B cell (primary cell): Measurements from ENCODE around the gene IL19. TPM values are rescaled to one million over a fixed set of nuclear protein-coding genes. Genes with fewer than 3 reads are reported as not detected.

Experiments used
- ATAC-seq: fragments of 200-7000 bp; cut with Tn5 transposase; one replicate; pipeline ENCODE4 v1.10.0; 2021; ENCODE audit warnings: low read depth, mild to moderate bottlenecking, moderate number of reproducible peaks, moderate library complexity
- CTCF ChIA-PET: fragments of 350-600 bp; sonication (Branson Sonifier 250); formaldehyde crosslinking; loops from one replicate; lab custom pipeline; 2021; ENCODE audit warnings: antibody characterized with exemption, inconsistent platforms; lab: Charles Lee
- POLR2A ChIA-PET: fragments of 350-600 bp; sonication (Branson Sonifier 250); formaldehyde crosslinking; loops from one replicate; lab custom pipeline; 2021; ENCODE audit warnings: antibody characterized with exemption; lab: Charles Lee
- DNase-seq: peaks from one replicate; pipeline ENCODE4 v3.0.0; 2013
- H2AFZ ChIP-seq: 2 replicates; pipeline ENCODE4 v1.6.1; 2012; ENCODE audit warnings: mild to moderate bottlenecking, low read depth, low read length; ENCODE audit not compliant: insufficient read depth, poor library complexity, severe bottlenecking
- H3K27ac ChIP-seq, 2 donors: 1 replicate in 1 of 2; 2 replicates in 1 of 2; pipeline ENCODE4 v1.5.1; 2012 to 2013; ENCODE audit warnings: low read length in 2 of 2, mild to moderate bottlenecking in 2 of 2, moderate library complexity in 1 of 2
- H3K27me3 ChIP-seq, 4 experiments: fragments of 200-600 bp in 1 of 4; sonication (generic) in 1 of 4; replicated peaks in 1 of 4; 1 replicate in 2 of 4; 2 replicates in 2 of 4; pipeline versions ENCODE4 v1.6.1 to v1.7.0; 2013 to 2016; ENCODE audit warnings: low read length in 3 of 4, mild to moderate bottlenecking in 2 of 4, mixed read lengths in 1 of 4, moderate library complexity in 1 of 4; ENCODE audit not compliant: insufficient read depth in 4 of 4, control insufficient read depth in 3 of 4; ENCODE audit errors: control extremely low read depth in 1 of 4
- H3K36me3 ChIP-seq, 2 experiments: replicated peaks in 1 of 2; 1 replicate in 1 of 2; 2 replicates in 1 of 2; pipeline versions ENCODE4 v1.6.1 to v1.7.1; 2013; ENCODE audit warnings: low read length in 1 of 2; ENCODE audit not compliant: insufficient read depth in 2 of 2, control insufficient read depth in 1 of 2; ENCODE audit errors: control extremely low read depth in 1 of 2, extremely low read depth in 1 of 2
- H3K4me1 ChIP-seq, 2 donors: fragments of 200-600 bp in 1 of 2; sonication (generic) in 1 of 2; 1 replicate in 1 of 2; 2 replicates in 1 of 2; pipeline versions ENCODE4 v1.5.1 to v1.6.1; 2013 to 2017; ENCODE audit warnings: low read length in 2 of 2; ENCODE audit not compliant: control insufficient read depth in 2 of 2, insufficient read depth in 2 of 2
- H3K4me2 ChIP-seq: replicated peaks from 2 replicates; pipeline ENCODE3; 2012; ENCODE audit warnings: mild to moderate bottlenecking, low read depth, low read length; ENCODE audit not compliant: poor library complexity, severe bottlenecking
- H3K4me3 ChIP-seq, 5 experiments: fragments of 200-600 bp in 1 of 5; sonication (generic) in 1 of 5; 1 replicate in 3 of 5; 2 replicates in 2 of 5; pipeline versions ENCODE4 v1.5.1 to v1.7.0; 2011 to 2016; ENCODE audit warnings: low read length in 4 of 5, mild to moderate bottlenecking in 4 of 5, low read depth in 2 of 5, control low read depth in 1 of 5, moderate library complexity in 1 of 5; ENCODE audit not compliant: insufficient read depth in 1 of 5; ENCODE audit errors: control extremely low read depth in 1 of 5, extremely low read depth in 1 of 5
- H3K79me2 ChIP-seq: fragments of 200-600 bp; sonication (generic); one replicate; pipeline ENCODE4 v1.6.0; 2016; ENCODE audit warnings: low read length; ENCODE audit not compliant: control insufficient read depth, insufficient read depth
- H3K9ac ChIP-seq: fragments of 200-600 bp; sonication (generic); 2 replicates; pipeline ENCODE4 v1.6.1; 2017; ENCODE audit warnings: mild to moderate bottlenecking, low read length, moderate library complexity
- H3K9me3 ChIP-seq, 3 donors: one replicate each; pipeline versions ENCODE4 v1.6.1 to v1.7.1; 2013; ENCODE audit warnings: low read length in 2 of 3; ENCODE audit not compliant: control insufficient read depth in 2 of 3, insufficient read depth in 1 of 3; ENCODE audit errors: control extremely low read depth in 1 of 3
- H4K20me1 ChIP-seq: 2 replicates; pipeline ENCODE4 v1.6.0; 2012; ENCODE audit warnings: mild to moderate bottlenecking, low read length; ENCODE audit not compliant: insufficient read depth, control insufficient read depth, poor library complexity, severe bottlenecking
- H3K27ac Mint-ChIP-seq: one replicate; pipeline ENCODE4 v1.8.0; 2021; ENCODE audit warnings: mixed read lengths
- H3K27me3 Mint-ChIP-seq: one replicate; pipeline ENCODE4 v1.8.0; 2021; ENCODE audit warnings: mixed read lengths
- H3K4me1 Mint-ChIP-seq: one replicate; pipeline ENCODE4 v1.8.0; 2021; ENCODE audit warnings: mixed read lengths
- H3K4me3 Mint-ChIP-seq: one replicate; pipeline ENCODE4 v1.8.0; 2021; ENCODE audit warnings: mixed read lengths
- H3K9me3 Mint-ChIP-seq: one replicate; pipeline ENCODE4 v1.8.0; 2022; ENCODE audit warnings: mixed read lengths; ENCODE audit not compliant: insufficient read depth
- EZH2 ChIP-seq: IDR thresholded peaks from 2 replicates; pipeline ENCODE4 v1.6.1; 2012; ENCODE audit warnings: borderline replicate concordance, low read depth, mild to moderate bottlenecking, moderate library complexity, low read length; ENCODE audit not compliant: insufficient read depth, poor library complexity, severe bottlenecking
- WGBS: methylation state at CpG from one replicate; pipeline ENCODE4 v1.1.5; 2013; ENCODE audit warnings: missing lambda C conversion rate; ENCODE audit not compliant: insufficient coverage; 5-methylcytosine and 5-hydroxymethylcytosine counted together
- intact Hi-C: fragments of 100-400 bp; cut with micrococcal nuclease; formaldehyde crosslinking; loops from one replicate; pipeline ENCODE4 v1.10.0; 2022
- polyA plus RNA-seq: library from polyadenylated mRNA; depleted of rRNA; stranded (reverse); fragments of >200 nt; gene quantifications from 2 replicates; pipeline ENCODE4 v1.2.3, GENCODE V29; 2012
- total RNA-seq, 2 donors: library from RNA; stranded (reverse); fragments of 120-200 nt in 1 of 2; gene quantifications; 1 replicate in 1 of 2; 2 replicates in 1 of 2; pipeline versions ENCODE4 v1.2.3 to v1.2.4, GENCODE V29; 2013 to 2022
- TF ChIP-seq, protein P1 (sequence below): fragments of 200-600 bp; IDR thresholded peaks from one replicate; pipeline ENCODE4 v1.8.0; 2022; ENCODE audit warnings: antibody characterized with exemption, mild to moderate bottlenecking

Gene IL19
- total and polyA plus RNA-seq, 2 donors (not counting 1 experiment from before 2014, with no cell fraction given): 0.27 TPM; not detected in 1

DNA sequence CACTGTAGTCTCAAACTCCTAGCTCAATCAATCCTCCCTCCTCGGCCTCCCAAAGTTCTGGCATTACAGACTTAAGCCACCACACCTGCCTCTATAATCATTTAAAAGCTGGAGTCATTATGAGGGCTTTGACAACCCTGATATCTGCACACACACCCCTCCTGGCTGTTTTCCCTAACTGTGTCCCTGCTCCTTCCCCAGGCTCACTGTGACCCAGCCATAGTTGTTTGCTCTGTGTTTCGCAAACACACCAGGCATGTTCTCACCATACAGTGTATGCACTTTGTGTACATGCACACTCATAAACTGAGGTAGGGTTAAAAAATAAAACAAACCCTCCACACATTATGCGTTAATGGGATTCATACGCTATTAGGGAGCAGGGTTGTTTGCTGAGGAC lies 73.1 kb downstream of the IL19 start:
- 67% methylated on average over 1 of the region's 4 CpGs for WGBS
- ChIA-PET CTCF (interaction anchor here (1.3 kb wide), 1 partner anchor 21 kb away, joined by 4 read pairs; no protein-coding TSS in a partner anchor), POLR2A (no interaction called here)
- H3K9me3 Mint-ChIP-seq: no peaks in the 10 kb centered on the region
- no peaks in the 10 kb centered on the region for H3K27me3 ChIP-seq
- H4K20me1 ChIP-seq: no peaks in the 10 kb centered on the region
- DNase-seq: no peak
- no peaks in the 10 kb centered on the region for H3K36me3 ChIP-seq
- no peaks in the 10 kb centered on the region for H3K4me1 ChIP-seq
- H3K4me2 ChIP-seq: no peak overlapping the region
- H2AFZ ChIP-seq: no peak overlapping the region
- H3K9me3 ChIP-seq: no peaks in the 10 kb centered on the region
- no peak overlapping the region for H3K9ac ChIP-seq
- no peak overlapping the region for H3K27ac Mint-ChIP-seq
- H3K27me3 Mint-ChIP-seq: peaks cover 12% of the 10 kb centered on the region
- H3K79me2 ChIP-seq: no peaks in the 10 kb centered on the region
- intact Hi-C loops: no loop called here
- no peak overlapping the region for H3K4me3 Mint-ChIP-seq
- no peaks in the 10 kb centered on the region for H3K4me1 Mint-ChIP-seq
- no peak for ATAC-seq
- no peak overlapping the region for H3K4me3 ChIP-seq
- H3K27ac ChIP-seq: no peak overlapping the region
- TF ChIP-seq, protein P1, sequence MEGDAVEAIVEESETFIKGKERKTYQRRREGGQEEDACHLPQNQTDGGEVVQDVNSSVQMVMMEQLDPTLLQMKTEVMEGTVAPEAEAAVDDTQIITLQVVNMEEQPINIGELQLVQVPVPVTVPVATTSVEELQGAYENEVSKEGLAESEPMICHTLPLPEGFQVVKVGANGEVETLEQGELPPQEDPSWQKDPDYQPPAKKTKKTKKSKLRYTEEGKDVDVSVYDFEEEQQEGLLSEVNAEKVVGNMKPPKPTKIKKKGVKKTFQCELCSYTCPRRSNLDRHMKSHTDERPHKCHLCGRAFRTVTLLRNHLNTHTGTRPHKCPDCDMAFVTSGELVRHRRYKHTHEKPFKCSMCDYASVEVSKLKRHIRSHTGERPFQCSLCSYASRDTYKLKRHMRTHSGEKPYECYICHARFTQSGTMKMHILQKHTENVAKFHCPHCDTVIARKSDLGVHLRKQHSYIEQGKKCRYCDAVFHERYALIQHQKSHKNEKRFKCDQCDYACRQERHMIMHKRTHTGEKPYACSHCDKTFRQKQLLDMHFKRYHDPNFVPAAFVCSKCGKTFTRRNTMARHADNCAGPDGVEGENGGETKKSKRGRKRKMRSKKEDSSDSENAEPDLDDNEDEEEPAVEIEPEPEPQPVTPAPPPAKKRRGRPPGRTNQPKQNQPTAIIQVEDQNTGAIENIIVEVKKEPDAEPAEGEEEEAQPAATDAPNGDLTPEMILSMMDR: no peak
- no peak for TF ChIP-seq EZH2

DNA sequence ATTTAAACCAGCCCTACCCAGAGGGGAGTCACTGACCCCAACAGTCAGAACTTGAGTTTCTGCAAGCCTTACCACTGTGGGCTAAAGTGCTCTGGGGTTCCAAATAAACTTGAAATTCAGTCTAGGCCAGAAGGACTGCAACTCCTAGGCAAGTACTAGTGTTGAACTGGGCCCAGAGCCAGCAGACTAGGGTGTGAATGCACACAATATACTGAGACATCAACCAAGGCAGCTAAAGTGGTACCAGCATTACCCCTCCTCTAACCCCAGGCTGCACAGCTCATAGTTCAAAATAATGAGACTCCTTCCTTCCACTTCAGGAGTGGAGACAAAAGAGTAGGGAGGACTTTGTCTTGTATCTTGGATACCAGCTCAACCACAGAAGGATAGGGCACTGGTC lies 75.9 kb downstream of the IL19 start:
- Histone ChIP-seq H3K9ac (no peak overlapping the region), H3K79me2 (no peaks in the 10 kb centered on the region), H3K4me1 (no peaks in the 10 kb centered on the region), H3K36me3 (no peaks in the 10 kb centered on the region), H3K27ac (no peak overlapping the region), H3K27me3 (no peaks in the 10 kb centered on the region), H3K4me3 (no peak overlapping the region), H4K20me1 (no peaks in the 10 kb centered on the region), H3K4me2 (no peak overlapping the region), H3K9me3 (no peaks in the 10 kb centered on the region), H2AFZ (no peak overlapping the region)
- H3K27ac Mint-ChIP-seq: no peak overlapping the region
- CTCF ChIA-PET: interaction anchor here (0.9 to 2.2 kb wide), 2 partner anchors 10 to 112 kb away, joined by 4 to 7 read pairs; no protein-coding TSS in a partner anchor
- POLR2A ChIA-PET: no interaction called here
- H3K27me3 Mint-ChIP-seq: peaks cover 21% of the 10 kb centered on the region
- no peak overlapping the region for H3K4me3 Mint-ChIP-seq
- ATAC-seq (no peak), DNase-seq (no peak)
- no peaks in the 10 kb centered on the region for H3K4me1 Mint-ChIP-seq
- TF ChIP-seq, protein P1: no peak
- TF ChIP-seq EZH2: no peak
- H3K9me3 Mint-ChIP-seq: no peaks in the 10 kb centered on the region
- intact Hi-C loops: no loop called here
